H9 (cell line): ENCODE measurements around the gene UNC5A. TPM values are rescaled to one million over a fixed set of nuclear protein-coding genes. Genes with fewer than 3 reads are reported as not detected.
A peak's percentile ranks its signal among the peaks of the same experiment; 100 is the strongest.

Experiments
- DNase-seq: peaks from one replicate; pipeline ENCODE4 v3.0.0-alpha.2; 2017
- H2AFZ ChIP-seq: one replicate; pipeline ENCODE4 v1.6.1; 2013; ENCODE audit warnings: mild to moderate bottlenecking, low read length, control low read depth, moderate library complexity
- H2AK5ac ChIP-seq: 2 replicates; pipeline ENCODE4 v1.6.1; 2013; ENCODE audit warnings: low read length, control low read depth, mixed read lengths; ENCODE audit not compliant: insufficient read length
- H2BK120ac ChIP-seq: one replicate; pipeline ENCODE4 v1.6.1; 2013; ENCODE audit warnings: low read depth, mild to moderate bottlenecking, low read length, control low read depth, inconsistent platforms; ENCODE audit not compliant: poor library complexity, severe bottlenecking
- H2BK12ac ChIP-seq: 2 replicates; pipeline ENCODE4 v1.6.1; 2013; ENCODE audit warnings: low read length, control low read depth, mixed read lengths, low read depth; ENCODE audit not compliant: insufficient read length
- H2BK15ac ChIP-seq: 2 replicates; pipeline ENCODE4 v1.6.1; 2013; ENCODE audit warnings: low read depth, low read length, control low read depth
- H2BK20ac ChIP-seq: one replicate; pipeline ENCODE4 v1.6.1; 2013; ENCODE audit warnings: low read depth, mild to moderate bottlenecking, low read length, control low read depth, inconsistent platforms; ENCODE audit not compliant: poor library complexity, severe bottlenecking
- H2BK5ac ChIP-seq: 2 replicates; pipeline ENCODE4 v1.6.1; 2013; ENCODE audit warnings: low read length, control low read depth, mixed read lengths; ENCODE audit not compliant: insufficient read length
- H3K14ac ChIP-seq: 2 replicates; pipeline ENCODE4 v1.6.1; 2013; ENCODE audit warnings: low read length, control low read depth; ENCODE audit not compliant: insufficient read depth
- H3K18ac ChIP-seq: 2 replicates; pipeline ENCODE4 v1.6.1; 2013; ENCODE audit warnings: low read depth, mild to moderate bottlenecking, mixed read lengths, low read length, control low read depth; ENCODE audit not compliant: insufficient read length
- H3K23ac ChIP-seq: 2 replicates; pipeline ENCODE4 v1.6.1; 2013; ENCODE audit warnings: low read length, control low read depth, mixed read lengths, low read depth; ENCODE audit not compliant: insufficient read length
- H3K23me2 ChIP-seq: 2 replicates; pipeline ENCODE4 v1.6.1; 2013; ENCODE audit warnings: low read depth, mild to moderate bottlenecking, mixed read lengths, low read length, control low read depth; ENCODE audit not compliant: insufficient read length, poor library complexity, severe bottlenecking
- H3K27ac ChIP-seq: 2 replicates; pipeline ENCODE4 v1.5.1; 2013; ENCODE audit warnings: low read length, control low read depth, mixed read lengths, low read depth; ENCODE audit not compliant: insufficient read length
- H3K27me3 ChIP-seq: 2 replicates; pipeline ENCODE4 v1.6.1; 2013; ENCODE audit warnings: low read length, control low read depth, inconsistent platforms; ENCODE audit not compliant: insufficient read depth
- H3K4ac ChIP-seq: 2 replicates; pipeline ENCODE4 v1.6.1; 2013; ENCODE audit warnings: low read depth, mild to moderate bottlenecking, control low read depth, inconsistent platforms, low read length, moderate library complexity
- H3K4me1 ChIP-seq: 2 replicates; pipeline ENCODE4 v1.6.1; 2013; ENCODE audit warnings: low read length, control low read depth, inconsistent platforms; ENCODE audit not compliant: insufficient read depth
- H3K4me2 ChIP-seq: 2 replicates; pipeline ENCODE4 v1.6.1; 2013; ENCODE audit warnings: low read length, control low read depth, mixed read lengths; ENCODE audit not compliant: insufficient read length, insufficient read depth
- H3K56ac ChIP-seq: 2 replicates; pipeline ENCODE4 v1.6.1; 2013; ENCODE audit warnings: low read depth, mild to moderate bottlenecking, mixed read lengths, low read length, control low read depth; ENCODE audit not compliant: insufficient read length
- H3K79me1 ChIP-seq: 2 replicates; pipeline ENCODE4 v1.6.1; 2013; ENCODE audit warnings: low read depth, mild to moderate bottlenecking, moderate library complexity, low read length, control low read depth, inconsistent platforms; ENCODE audit not compliant: insufficient read depth, poor library complexity, severe bottlenecking
- H3K79me2 ChIP-seq: 2 replicates; pipeline ENCODE4 v1.6.1; 2013; ENCODE audit warnings: low read length, control low read depth, inconsistent platforms; ENCODE audit not compliant: insufficient read depth
- H3K9ac ChIP-seq: 2 replicates; pipeline ENCODE4 v1.6.1; 2013; ENCODE audit warnings: low read length, control low read depth, mixed read lengths; ENCODE audit not compliant: insufficient read length; ENCODE audit errors: extremely low read depth
- H3K9me3 ChIP-seq: one replicate; pipeline ENCODE4 v1.6.1; 2013; ENCODE audit warnings: low read depth, low read length, inconsistent platforms; ENCODE audit not compliant: control insufficient read depth
- H3T11ph ChIP-seq: one replicate; pipeline ENCODE4 v1.6.1; 2013; ENCODE audit warnings: mild to moderate bottlenecking, low read length, control low read depth, inconsistent platforms
- H4K20me1 ChIP-seq: one replicate; pipeline ENCODE4 v1.6.1; 2013; ENCODE audit not compliant: control insufficient read depth, insufficient read length, insufficient read depth
- H4K5ac ChIP-seq: 2 replicates; pipeline ENCODE4 v1.6.1; 2013; ENCODE audit warnings: low read depth, mild to moderate bottlenecking, mixed read lengths, low read length, control low read depth; ENCODE audit not compliant: insufficient read length
- H4K8ac ChIP-seq: replicated peaks from 2 replicates; pipeline ENCODE4 v1.6.1; 2013; ENCODE audit warnings: low read length, control low read depth, mixed read lengths, low read depth; ENCODE audit not compliant: insufficient read length
- H4K91ac ChIP-seq: 2 replicates; pipeline ENCODE4 v1.6.1; 2013; ENCODE audit warnings: low read depth, mild to moderate bottlenecking, moderate library complexity, mixed read lengths, low read length, control low read depth; ENCODE audit not compliant: insufficient read length
- H3K27ac Mint-ChIP-seq, 3 experiments: 2 replicates in 2 of 3; 3 replicates in 1 of 3; pipeline ENCODE4 v1.8.0; 2020 to 2021; ENCODE audit warnings: mixed read lengths in 3 of 3, mild to moderate bottlenecking in 1 of 3, moderate library complexity in 1 of 3
- H3K27me3 Mint-ChIP-seq: 2 replicates; pipeline ENCODE4 v1.8.0; 2021; ENCODE audit warnings: low read depth, mild to moderate bottlenecking, moderate library complexity, mixed read lengths
- H3K36me3 Mint-ChIP-seq, 3 experiments: 2 replicates in 2 of 3; 3 replicates in 1 of 3; pipeline ENCODE4 v1.8.0; 2020 to 2021; ENCODE audit warnings: low read depth in 3 of 3, mixed read lengths in 3 of 3; ENCODE audit not compliant: insufficient read depth in 1 of 3
- H3K4me1 Mint-ChIP-seq, 2 experiments: 2 replicates each; pipeline ENCODE4 v1.8.0; 2020; ENCODE audit warnings: mixed read lengths in 2 of 2
- H3K4me3 Mint-ChIP-seq, 2 experiments: 2 replicates in 1 of 2; 3 replicates in 1 of 2; pipeline ENCODE4 v1.8.0; 2020 to 2021; ENCODE audit warnings: mild to moderate bottlenecking in 2 of 2, mixed read lengths in 2 of 2, moderate library complexity in 1 of 2
- H3K9me3 Mint-ChIP-seq, 2 experiments: 2 replicates in 1 of 2; 3 replicates in 1 of 2; pipeline ENCODE4 v1.8.0; 2020; ENCODE audit warnings: mild to moderate bottlenecking in 2 of 2, mixed read lengths in 2 of 2, moderate library complexity in 1 of 2
- WGBS: extraction: QIAGEN DNeasy Blood & Tissue Kit; methylation state at CpG from one replicate; pipeline ENCODE4 v1.1.7; 2013; ENCODE audit warnings: missing lambda C conversion rate, low lambda C conversion rate, mixed read lengths; ENCODE audit not compliant: insufficient read length; ENCODE audit errors: extremely low coverage; 5-methylcytosine and 5-hydroxymethylcytosine counted together
- total RNA-seq: library from RNA; stranded (reverse); gene quantifications from 2 replicates; pipeline ENCODE4 v1.2.1, GENCODE V29; 2021
- TF ChIP-seq, protein P1 (sequence below): fragments of 200-600 bp; sonication (generic); conservative IDR thresholded peaks from 3 replicates; pipeline ENCODE4 v1.8.0; 2021; ENCODE audit warnings: antibody characterized with exemption, mild to moderate bottlenecking

UNC5A gene
- total RNA-seq, 1 experiment from 2014 or later: 4.4 TPM

DNA sequence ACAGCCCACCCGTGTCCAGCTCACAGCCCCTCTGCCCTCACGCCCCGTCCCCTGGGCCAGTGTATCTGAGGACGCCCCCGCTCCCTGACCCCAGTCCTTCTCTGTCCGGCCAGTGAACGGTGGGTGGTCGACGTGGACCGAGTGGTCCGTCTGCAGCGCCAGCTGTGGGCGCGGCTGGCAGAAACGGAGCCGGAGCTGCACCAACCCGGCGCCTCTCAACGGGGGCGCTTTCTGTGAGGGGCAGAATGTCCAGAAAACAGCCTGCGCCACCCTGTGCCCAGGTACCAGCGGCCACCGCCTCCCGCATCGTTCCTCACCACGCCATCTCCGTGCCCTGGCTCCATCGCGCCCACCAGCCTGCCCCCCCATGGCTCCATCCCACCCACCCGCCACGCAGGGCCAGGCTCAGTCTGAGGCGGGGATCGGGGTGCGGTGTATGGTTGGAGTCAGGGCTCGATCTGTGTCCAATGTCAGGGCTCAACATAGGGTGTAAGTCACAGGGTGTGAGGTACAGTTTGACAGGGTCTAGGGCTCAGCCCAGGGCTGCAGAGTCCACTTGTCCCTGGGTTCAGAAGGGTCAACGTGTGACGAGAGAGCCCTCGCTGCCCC, 59.2 kb downstream of the UNC5A start:
- Histone ChIP-seq H2AK5ac (no peak overlapping the region), H3K23me2 (no peaks in the 10 kb centered on the region), H3K4ac (no peak overlapping the region), H3K56ac (no peak overlapping the region), H3K27ac (no peak overlapping the region), H2BK15ac (no peak overlapping the region), H3K9me3 (no peaks in the 10 kb centered on the region), H4K20me1 (peaks cover 4% of the 10 kb centered on the region), H3K4me2 (no peak overlapping the region), H4K91ac (no peak overlapping the region), H3K9ac (no peak overlapping the region), H3K79me1 (no peaks in the 10 kb centered on the region), H2AFZ (no peak overlapping the region), H3T11ph (no peak overlapping the region), H4K8ac (no peak overlapping the region), H3K23ac (no peak overlapping the region), H4K5ac (no peak overlapping the region), H3K4me1 (no peaks in the 10 kb centered on the region), H3K27me3 (no peaks in the 10 kb centered on the region), H3K79me2 (no peaks in the 10 kb centered on the region), H2BK120ac (no peak overlapping the region), H3K14ac (0 out of 2 replicates have a peak overlapping the region, but pooled peaks have one; percentile 25), H2BK20ac (no peak overlapping the region), H2BK5ac (no peak overlapping the region), H2BK12ac (no peak overlapping the region), H3K18ac (no peak overlapping the region)
- no peak overlapping the region for H3K4me3 Mint-ChIP-seq
- H3K36me3 Mint-ChIP-seq: no peaks in the 10 kb centered on the region; a peak in 1 of 7 replicates
- no CpG with 5 or more reads among the region's 38 CpGs for WGBS
- H3K27ac Mint-ChIP-seq: peak overlapping the region in 2 of 3 experiments; percentile 70 to 81; a peak in 3 of 7 replicates
- H3K4me1 Mint-ChIP-seq: peaks cover 19 to 25% of the 10 kb centered on the region in 2 experiments
- H3K9me3 Mint-ChIP-seq: no peaks in the 10 kb centered on the region
- H3K27me3 Mint-ChIP-seq: peaks cover 6% of the 10 kb centered on the region
- TF ChIP-seq, protein P1, sequence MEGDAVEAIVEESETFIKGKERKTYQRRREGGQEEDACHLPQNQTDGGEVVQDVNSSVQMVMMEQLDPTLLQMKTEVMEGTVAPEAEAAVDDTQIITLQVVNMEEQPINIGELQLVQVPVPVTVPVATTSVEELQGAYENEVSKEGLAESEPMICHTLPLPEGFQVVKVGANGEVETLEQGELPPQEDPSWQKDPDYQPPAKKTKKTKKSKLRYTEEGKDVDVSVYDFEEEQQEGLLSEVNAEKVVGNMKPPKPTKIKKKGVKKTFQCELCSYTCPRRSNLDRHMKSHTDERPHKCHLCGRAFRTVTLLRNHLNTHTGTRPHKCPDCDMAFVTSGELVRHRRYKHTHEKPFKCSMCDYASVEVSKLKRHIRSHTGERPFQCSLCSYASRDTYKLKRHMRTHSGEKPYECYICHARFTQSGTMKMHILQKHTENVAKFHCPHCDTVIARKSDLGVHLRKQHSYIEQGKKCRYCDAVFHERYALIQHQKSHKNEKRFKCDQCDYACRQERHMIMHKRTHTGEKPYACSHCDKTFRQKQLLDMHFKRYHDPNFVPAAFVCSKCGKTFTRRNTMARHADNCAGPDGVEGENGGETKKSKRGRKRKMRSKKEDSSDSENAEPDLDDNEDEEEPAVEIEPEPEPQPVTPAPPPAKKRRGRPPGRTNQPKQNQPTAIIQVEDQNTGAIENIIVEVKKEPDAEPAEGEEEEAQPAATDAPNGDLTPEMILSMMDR: no peak
- DNase-seq: no peak
